Endothelial cell (in vitro differentiated cells): ENCODE results near the gene BEST4. TPM values are rescaled to one million over a fixed set of nuclear protein-coding genes. Genes with fewer than 3 reads are reported as not detected.

Experiments
- DNase-seq: peaks from one replicate; pipeline ENCODE4 v3.0.0; 2021; ENCODE audit warnings: low spot score
- H3K27ac Mint-ChIP-seq: one replicate; pipeline ENCODE4 v1.8.0; 2021; ENCODE audit warnings: mixed read lengths, inconsistent platforms; ENCODE audit not compliant: unreplicated experiment
- H3K27me3 Mint-ChIP-seq: one replicate; pipeline ENCODE4 v1.8.0; 2021; ENCODE audit warnings: mild to moderate bottlenecking, moderate library complexity, mixed read lengths, inconsistent platforms; ENCODE audit not compliant: unreplicated experiment
- H3K36me3 Mint-ChIP-seq: one replicate; pipeline ENCODE4 v1.8.0; 2021; ENCODE audit warnings: mild to moderate bottlenecking, low read depth, mixed read lengths, inconsistent platforms; ENCODE audit not compliant: unreplicated experiment
- H3K4me1 Mint-ChIP-seq: one replicate; pipeline ENCODE4 v1.8.0; 2021; ENCODE audit warnings: mild to moderate bottlenecking, mixed read lengths, inconsistent platforms; ENCODE audit not compliant: unreplicated experiment
- H3K4me3 Mint-ChIP-seq: one replicate; pipeline ENCODE4 v1.8.0; 2021; ENCODE audit warnings: mild to moderate bottlenecking, mixed read lengths, inconsistent platforms; ENCODE audit not compliant: unreplicated experiment
- H3K9me3 Mint-ChIP-seq: one replicate; pipeline ENCODE4 v1.8.0; 2021; ENCODE audit warnings: mixed read lengths, inconsistent platforms; ENCODE audit not compliant: unreplicated experiment
- total RNA-seq: library from RNA; stranded (reverse); fragmentation: NEBNext Ultra II Directional; extraction: Animal tissue kit (Norgen Biotek cat#: 25700); gene quantifications from one replicate; pipeline ENCODE4 v1.2.1, GENCODE V29; 2021; ENCODE audit not compliant: unreplicated experiment
- TF ChIP-seq, protein P1 (sequence below): fragments of 200-600 bp; sonication (generic); IDR thresholded peaks from one replicate; pipeline ENCODE4 v1.5.0; 2021; ENCODE audit warnings: antibody characterized with exemption; ENCODE audit not compliant: unreplicated experiment

BEST4 gene
- total RNA-seq, 1 donor from 2014 or later = 0.18 TPM

DNA sequence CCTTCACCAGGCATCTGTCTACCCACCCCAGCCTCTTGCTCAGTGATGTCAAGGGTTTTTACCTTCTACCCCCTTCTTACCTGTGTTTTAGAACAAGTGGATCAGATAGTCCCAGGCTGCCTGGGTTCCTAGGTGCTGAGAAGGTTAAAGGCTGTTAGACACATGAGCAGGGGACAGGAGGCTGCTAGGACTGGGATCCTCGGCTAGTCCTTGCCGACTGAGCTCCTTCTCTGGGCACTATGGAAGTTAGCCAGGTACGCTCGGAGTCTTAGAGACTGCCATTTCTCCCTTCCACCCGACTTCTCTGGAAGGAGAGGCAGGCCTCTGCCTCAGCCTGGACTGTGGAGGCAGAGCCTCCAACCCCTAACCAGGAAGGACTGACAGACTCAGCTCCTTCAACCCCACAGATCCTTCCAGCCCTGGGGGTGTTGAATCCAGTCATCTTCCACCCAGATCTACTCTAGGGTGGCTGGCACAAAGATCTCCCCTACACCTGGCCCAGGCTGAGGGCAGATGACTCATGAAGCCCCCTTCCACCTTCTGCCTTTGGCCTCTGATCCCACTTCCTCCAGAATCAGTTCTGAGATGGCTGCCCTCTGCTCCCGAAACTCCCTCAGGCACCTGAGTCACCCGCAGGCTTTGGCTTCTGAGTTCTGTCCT is 18.9 kb upstream of the BEST4 start, which contains the start of gene DYNLT4:
Gene DYNLT4 (minus strand): TSS at position 648 of the 660 bp plus-strand sequence. CDS start 683 bp downstream, outside the sequence.
- TF ChIP-seq, protein P1, sequence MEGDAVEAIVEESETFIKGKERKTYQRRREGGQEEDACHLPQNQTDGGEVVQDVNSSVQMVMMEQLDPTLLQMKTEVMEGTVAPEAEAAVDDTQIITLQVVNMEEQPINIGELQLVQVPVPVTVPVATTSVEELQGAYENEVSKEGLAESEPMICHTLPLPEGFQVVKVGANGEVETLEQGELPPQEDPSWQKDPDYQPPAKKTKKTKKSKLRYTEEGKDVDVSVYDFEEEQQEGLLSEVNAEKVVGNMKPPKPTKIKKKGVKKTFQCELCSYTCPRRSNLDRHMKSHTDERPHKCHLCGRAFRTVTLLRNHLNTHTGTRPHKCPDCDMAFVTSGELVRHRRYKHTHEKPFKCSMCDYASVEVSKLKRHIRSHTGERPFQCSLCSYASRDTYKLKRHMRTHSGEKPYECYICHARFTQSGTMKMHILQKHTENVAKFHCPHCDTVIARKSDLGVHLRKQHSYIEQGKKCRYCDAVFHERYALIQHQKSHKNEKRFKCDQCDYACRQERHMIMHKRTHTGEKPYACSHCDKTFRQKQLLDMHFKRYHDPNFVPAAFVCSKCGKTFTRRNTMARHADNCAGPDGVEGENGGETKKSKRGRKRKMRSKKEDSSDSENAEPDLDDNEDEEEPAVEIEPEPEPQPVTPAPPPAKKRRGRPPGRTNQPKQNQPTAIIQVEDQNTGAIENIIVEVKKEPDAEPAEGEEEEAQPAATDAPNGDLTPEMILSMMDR = no peak
- Mint-ChIP-seq H3K27me3 (peaks cover 39% of the 10 kb centered on the region), H3K27ac (peak within 1 kb of the TSS; percentile 100), H3K9me3 (no peaks in the 10 kb centered on the region), H3K4me1 (peaks cover 59% of the 10 kb centered on the region), H3K4me3 (peak within 1 kb of the TSS; percentile 81), H3K36me3 (peaks cover 25% of the 10 kb centered on the region)
- DNase-seq = no peak

- no peak for DNase-seq
- Mint-ChIP-seq H3K27me3 (peaks cover 37% of the 10 kb centered on the region), H3K4me1 (peaks cover 57% of the 10 kb centered on the region), H3K9me3 (no peaks in the 10 kb centered on the region), H3K4me3 (no peak overlapping the region), H3K36me3 (peaks cover 24% of the 10 kb centered on the region), H3K27ac (peak overlapping the region; percentile 100)
- TF ChIP-seq, protein P1 = peak; percentile 16
These were observed 18.2 kb upstream of the BEST4 start for GRCh38 chr1:44806025-44806703.

GRCh38 chr1:44805311-44806024 is 17.5 kb upstream of the BEST4 start:
- no peak for DNase-seq
- Mint-ChIP-seq H3K9me3 (no peaks in the 10 kb centered on the region), H3K27me3 (peaks cover 35% of the 10 kb centered on the region), H3K27ac (peak overlapping the region; percentile 36), H3K4me1 (peaks cover 53% of the 10 kb centered on the region), H3K36me3 (peaks cover 23% of the 10 kb centered on the region), H3K4me3 (peak overlapping the region; percentile 69)
- TF ChIP-seq, protein P1 = no peak

GRCh38 chr1:44803312-44804095 is 15.5 kb upstream of the BEST4 start:
- H3K27me3 Mint-ChIP-seq = peaks cover 25% of the 10 kb centered on the region
- no peak overlapping the region for H3K27ac Mint-ChIP-seq
- H3K4me3 Mint-ChIP-seq = peak overlapping the region; percentile 43
- H3K36me3 Mint-ChIP-seq = peaks cover 23% of the 10 kb centered on the region
- H3K9me3 Mint-ChIP-seq = no peaks in the 10 kb centered on the region
- peaks cover 42% of the 10 kb centered on the region for H3K4me1 Mint-ChIP-seq
- TF ChIP-seq, protein P1 = no peak
- DNase-seq = no peak
